GM21360 (cell line): ENCODE results near the gene LGR4.
"Not testable (repeated sequence)": the region's sequence is repeated elsewhere in the genome, so short reads cannot be mapped to it uniquely, and the experiment has no call there.

Experiments
- ATAC-seq: cut with Tn5 transposase; IDR thresholded peaks from one replicate; pipeline ENCODE4 v1.9.1; 2021; ENCODE audit warnings: mild to moderate bottlenecking, moderate library complexity; ENCODE audit not compliant: unreplicated experiment

LGR4 gene

DNA sequence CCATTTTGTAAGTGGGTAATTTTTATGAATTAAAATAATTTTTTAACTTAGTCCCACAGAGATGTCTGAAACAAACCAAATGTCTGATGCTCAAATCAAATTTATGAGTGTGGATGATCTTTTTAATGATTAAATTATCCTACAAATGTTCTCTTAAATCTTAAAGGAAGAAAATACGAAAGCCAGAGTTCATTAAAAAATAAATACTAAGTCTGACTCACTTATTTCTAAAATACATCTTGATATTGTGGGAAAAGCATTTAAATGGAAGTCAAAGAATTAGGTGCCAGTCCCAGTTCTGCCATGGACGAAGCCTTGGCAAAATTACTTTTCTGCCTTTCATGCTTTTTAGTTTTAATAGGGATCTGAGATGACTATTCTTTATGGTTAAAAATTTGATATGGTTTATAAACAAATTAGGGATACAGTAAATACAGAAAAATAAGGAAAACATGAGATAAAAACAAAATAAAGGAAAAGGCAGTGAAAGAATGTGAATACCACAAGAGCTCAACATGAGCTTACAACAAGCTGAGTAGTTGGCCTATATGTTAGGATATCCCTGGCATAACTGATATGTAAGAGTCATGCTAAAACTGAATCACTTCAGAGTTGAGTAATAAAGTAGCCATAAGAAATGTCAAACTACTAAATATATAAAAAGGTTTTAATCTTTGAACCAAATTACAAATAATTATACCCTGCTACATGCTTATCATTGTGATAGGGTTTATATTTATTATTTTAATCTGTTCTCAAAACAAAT, 118.8 kb downstream of the LGR4 start:
- ATAC-seq = no peak

DNA sequence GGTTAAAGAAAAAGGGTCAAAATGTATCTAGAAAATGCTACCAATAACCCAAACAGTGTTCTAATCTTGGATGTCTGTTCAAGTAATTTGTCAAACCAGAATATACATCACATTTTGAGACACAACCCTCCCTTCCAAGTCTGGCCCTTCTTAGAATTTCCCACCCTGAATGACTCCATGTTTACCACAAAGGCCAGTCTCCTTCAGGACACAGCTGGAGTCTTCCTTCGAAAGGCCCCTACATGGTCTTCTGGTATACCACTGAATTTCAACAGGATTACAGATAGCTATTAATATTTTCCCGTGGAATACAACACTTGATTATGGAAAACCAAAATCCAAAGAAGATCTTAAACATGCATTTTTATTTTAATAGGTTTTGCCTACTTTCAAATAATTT, 119.8 kb downstream of the LGR4 start:
- no peak for ATAC-seq

DNA sequence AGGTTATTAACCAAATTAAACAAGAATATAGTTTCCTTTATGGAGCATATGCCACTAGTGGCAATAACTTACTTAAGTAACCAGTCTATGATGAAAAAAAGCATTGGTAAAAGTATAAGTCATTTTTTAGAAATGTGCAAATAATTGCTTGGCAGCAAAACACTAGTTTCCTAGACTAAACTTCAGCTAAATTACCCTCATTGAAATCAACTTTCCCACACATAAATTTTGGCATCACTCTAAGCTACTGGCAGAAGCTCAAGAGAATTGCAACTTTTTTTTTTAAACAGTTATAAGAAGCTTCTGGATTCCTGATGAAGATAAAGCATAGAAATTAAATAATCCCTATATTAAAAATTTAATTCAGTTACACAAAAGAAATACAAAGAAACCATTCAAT, 122.1 kb downstream of the LGR4 start:
- no peak for ATAC-seq

DNA sequence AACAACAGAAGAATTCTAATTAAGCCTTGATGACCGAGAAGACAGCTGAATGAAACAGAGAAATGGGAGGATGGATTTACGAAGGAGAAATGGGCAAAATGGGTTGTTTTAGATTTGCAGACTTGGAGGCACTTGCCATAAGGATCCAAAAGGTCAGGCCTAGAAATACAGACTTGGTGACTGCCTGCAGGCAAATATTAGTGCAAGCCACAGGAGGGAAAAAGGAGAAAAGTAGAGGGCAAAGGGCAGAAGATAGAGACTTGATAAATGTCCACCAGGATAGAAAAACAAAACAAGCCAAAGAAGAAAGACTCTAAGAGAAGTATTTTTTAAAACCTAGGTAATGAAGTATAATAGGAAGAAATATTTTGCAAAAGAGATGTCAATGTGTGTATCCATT, 122.7 kb downstream of the LGR4 start:
- ATAC-seq = no peak

DNA sequence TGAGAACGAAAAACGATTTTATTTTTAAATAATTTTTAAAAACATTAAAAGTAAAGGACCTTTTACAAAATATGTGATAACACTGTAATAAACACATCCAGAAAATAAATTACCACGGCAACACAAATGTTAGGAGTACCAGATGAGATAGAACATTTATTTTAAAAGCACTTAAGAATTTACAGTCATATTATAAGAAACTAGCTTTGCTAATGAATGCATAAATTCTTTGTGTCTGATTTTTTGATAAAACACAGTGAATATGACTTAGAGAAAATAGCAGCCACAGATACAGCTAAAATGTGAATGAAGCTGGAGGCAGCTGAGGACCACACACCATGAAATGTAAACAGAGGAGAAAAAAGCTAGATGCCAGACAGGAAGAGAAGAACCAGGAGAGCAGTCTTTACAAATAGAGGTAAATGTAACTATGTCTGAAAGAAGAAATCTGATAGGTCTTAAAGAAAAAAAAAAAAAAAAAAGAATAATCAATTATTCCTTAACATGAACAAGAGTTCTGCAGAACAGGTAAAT, 124.2 kb downstream of the LGR4 start:
- no peak for ATAC-seq

DNA sequence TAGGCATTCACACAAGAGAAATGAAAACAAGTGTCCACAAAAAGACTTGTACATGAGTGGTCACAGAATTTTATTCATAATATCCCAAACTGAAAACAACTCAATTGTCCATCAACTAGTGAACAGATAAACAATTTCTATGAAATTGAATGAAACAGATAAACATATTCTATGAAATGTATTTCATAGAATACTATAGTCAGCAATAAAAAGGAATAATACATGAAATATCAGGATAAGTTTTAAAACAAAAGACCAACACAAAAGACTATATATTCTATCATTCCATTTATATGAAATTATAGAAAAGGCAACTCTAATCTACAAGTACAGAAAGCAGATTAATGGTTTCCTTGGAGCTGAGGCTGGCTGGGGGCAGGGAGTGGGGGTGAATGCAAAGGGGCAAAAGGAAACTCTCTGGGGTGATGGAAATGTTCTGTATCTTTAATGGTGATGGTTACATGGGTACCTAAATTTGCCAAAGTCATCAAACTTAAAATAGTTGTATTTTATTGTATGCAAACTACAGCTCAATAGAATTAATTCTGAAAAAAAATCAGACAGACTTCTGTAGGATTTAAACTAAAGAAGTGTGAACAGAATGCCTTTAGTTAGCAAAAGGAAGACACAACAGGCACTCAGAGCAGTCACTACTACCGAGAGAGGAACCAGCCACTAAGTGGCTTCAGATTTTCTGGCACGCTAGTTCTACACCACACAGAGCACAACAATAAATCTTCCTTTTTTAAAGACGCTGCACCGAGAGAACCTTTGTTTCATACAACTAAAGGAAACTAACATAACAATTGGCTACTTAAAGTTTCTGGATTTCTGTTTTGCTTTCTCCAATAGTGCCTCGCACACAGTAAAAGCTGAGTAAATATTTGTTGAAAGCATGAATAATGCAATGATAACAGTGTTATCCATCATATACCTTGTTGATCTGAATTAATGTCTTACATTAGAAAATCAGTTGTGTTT, 124.9 kb downstream of the LGR4 start:
- no peak for ATAC-seq

DNA sequence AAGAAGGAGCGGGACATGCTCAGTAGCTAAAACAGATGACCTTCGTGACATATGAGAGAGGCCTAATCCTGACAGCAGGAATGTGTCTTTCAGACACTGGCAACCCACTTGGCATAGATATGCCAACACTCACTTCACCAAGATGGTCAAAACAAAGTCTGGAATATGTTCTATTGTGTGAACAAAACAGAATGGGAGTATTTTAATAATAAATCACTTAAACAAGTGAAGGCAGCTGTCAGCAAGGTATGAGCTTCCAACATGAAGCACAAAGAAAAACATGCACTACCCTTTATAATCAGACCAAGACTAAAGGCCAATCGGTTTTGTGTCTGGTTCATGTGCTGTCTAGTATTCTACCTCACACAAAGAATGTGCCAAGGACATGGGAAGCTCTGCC, 132.6 kb downstream of the LGR4 start:
- no peak for ATAC-seq

DNA sequence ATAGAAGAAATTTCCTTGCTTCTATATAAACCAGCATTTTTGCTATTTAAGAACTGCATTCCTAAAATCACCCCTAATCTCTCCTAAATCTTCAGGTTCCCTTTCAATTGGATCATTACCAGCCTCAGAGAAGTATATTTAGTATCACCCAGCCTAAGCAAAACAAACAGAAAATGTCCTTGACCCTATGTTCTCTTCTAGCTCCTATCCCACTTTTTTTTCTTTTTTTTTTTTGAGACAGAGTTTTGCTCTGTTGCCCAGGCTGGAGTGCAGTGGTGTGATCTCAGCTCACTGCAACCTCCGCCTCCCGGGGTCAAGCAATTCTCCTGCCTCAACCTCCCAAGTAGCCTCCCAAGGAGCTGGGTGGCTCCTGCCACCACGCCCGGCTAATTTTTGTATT, 137.8 kb downstream of the LGR4 start:
- ATAC-seq = not testable (repeated sequence)

DNA sequence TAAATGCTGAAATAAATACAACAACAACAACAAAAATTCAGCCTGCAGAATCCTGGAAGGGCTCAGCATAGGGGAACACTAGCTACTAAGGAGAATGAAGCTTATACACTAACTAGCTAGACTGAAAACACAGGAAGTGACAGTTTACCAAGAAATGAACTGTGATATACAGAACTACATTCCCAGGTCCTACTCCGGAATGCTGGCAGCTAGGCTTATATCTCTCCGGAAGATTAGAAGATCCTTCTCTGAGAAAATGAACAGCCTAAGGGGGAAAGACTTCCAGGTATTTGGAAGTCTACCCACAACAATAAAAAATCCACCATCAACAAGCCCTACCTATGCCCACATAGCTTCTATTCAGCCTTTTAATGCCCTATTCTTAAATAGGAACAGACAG, 140.6 kb downstream of the LGR4 start:
- no peak for ATAC-seq

DNA sequence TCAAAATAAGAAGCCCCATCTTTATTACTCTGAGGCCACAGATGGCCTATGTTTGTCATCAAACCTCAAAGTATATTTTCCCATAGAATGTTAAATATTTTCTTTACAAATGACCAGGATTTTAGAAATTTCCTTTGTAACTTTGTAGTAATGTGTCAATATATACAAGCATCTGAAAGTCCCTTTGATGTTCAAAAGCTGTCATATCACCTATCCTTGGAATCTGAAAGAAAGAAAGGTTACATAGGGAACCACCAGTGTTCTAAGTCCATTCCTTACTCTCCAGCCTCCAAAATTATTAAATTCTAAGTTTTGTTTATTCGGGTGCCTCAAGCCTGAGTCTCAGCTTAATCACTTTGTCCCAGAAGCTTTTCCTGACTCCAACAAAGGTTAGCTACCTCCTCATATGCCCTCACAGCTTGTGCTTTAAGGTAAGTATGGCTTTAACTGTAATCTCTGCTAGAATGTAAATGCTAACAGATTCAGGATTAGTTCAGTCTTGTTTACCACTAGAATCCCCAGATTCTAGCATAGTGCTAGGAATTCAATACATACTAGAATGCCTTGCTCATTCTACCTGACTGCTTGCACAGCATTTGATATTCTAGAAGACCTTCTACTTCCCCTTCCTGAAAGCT, 141.8 kb downstream of the LGR4 start:
- ATAC-seq = no peak

DNA sequence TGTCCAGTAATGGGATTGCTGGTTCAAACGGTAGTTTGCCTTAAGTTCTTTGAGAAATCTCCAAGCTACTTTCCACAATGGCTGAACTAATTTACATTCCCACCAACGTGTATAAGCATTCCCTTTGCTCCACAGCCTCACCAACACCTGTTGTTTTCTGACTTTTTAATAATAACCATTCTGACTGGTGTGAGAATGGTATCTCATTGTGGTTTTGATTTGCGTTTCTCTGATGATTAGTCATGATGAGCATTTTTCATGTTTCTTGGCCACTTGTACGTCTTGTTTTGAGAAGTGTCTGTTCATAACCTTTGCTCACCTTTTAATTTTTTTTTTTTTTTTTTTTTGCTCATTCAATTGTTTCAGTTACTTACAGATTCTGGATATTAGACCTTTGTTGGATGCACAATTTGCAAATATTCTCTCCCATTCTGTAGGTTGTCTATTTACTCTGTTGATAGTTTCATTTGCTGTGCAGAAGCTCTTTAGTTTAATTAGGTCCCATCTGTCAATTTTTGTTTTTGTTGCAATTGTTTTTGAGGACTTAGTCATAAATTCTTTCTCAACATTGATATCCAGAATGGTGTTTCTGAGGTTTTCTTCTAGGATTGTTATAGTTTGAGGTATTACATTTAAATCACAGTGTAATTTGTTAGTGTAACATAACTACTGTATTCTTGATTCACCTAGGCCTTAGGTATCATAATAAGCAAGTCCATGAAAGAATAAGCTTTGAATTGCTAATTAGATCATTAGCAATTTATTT, 142.5 kb downstream of the LGR4 start:
- ATAC-seq = no peak

DNA sequence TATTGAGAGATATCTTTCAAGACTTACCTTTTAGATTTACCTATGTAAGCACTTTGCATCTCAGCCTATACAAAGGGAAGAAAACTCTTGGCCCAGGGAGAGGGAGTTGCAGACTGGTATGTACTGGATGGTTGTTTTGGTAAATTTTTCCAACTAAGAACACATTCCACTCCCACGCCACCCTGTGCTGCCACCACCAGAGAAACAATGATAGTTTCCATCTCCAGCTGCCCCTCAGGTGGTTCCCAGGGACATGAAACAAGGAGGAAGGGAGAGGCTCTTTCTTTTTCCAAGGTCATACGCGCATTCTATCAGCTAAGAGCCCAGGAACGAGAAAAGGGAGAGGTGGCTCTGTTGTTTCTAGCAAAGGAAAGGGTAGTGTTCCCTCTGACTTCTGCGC, 144.0 kb downstream of the LGR4 start:
- no peak for ATAC-seq

DNA sequence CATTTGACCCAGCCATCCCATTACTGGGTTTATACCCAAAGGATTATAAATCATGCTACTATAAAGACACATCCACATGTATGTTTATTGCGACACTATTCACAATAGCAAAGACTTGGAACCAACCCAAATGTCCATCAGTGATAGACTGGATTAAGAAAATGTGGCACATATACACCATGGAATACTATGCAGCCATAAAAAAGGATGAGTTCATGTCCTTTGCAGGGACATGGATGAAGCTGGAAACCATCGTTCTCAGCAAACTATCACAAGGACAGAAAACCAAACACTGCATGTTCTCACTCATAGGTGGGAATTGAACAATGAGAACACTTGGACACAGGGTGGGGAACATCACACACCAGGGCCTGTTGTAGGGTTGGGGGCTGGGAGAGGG, 145.5 kb downstream of the LGR4 start:
- not testable (repeated sequence) for ATAC-seq

DNA sequence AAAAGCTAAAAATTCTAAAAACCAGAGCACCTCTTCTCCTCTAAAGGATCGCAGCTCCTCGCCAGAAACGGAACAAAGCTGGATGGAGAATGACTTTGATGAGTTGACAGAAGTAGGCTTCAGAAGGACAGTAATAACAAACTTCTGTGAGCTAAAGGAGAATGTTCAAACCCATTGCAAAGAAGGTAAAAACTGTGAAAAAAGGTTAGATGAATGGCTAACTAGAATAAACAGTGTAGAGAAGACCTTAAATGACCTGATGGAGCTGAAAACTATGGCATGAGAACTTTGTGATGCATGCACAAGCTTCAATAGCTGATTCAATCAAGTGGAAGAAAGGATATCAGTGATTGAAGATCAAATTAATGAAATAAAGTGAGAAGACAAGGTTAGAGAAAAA, 150.4 kb downstream of the LGR4 start:
- not testable (repeated sequence) for ATAC-seq

DNA sequence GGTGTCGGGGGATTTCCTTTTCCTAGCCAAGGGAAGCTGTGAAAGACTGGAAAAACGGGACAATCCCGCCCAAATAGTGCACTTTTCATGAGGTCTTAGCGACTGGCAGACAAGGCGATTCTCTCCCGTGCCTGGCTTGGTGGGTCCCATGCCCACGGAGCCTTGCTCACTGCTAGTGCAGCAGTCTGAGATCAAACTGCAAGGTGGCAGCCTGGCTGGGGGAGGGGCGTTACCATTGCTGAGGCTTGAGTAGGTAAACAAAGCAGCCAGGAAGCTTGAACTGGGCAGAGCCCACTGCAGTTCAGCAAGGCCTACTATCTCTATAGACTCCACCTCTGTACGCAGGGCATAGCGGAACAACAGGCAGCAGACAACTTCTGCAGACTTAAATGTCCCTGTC, 151.2 kb downstream of the LGR4 start:
- not testable (repeated sequence) for ATAC-seq

DNA sequence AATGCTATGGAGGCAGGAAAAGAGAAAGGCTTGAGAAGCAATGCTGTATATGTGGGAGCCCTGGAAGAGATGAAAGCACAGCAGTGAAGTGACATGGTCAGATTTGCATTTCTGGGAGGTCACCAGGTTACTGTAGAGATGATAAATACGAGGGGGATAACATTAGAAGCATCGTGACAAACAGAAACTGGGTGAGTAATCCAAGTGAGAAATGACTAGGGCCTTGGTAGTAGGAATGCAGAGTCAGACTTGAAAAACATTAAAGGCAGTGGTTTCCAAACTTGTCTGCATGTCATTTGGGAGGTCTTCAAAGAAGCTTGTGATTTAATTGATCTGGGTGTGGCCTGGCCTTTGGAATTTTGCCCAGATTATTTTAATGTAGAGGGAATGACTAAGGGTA, 153.5 kb downstream of the LGR4 start:
- peak; percentile 99 for ATAC-seq

DNA sequence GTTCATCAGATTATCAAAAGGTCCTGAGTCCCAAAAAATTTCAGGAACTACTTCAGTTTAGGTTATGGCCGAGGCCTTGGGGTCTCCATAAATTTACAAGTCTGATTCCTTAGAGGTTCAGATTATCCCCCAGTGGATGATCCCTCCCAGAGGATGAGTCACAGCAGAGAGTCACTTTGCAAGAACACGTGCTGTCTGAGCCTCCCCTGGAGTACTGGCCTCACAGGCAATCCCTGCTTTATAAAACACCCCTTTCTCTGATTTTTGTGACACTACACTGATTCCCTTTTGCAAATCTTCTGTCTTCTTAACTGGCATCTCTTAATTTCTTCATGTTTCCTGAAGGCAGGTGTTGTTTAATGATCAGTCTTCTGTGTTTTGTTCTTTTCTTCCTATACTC, 154.8 kb downstream of the LGR4 start:
- ATAC-seq = no peak
